ENCODE results near the gene MAPK8IP2.

MAPK8IP2 gene

DNA sequence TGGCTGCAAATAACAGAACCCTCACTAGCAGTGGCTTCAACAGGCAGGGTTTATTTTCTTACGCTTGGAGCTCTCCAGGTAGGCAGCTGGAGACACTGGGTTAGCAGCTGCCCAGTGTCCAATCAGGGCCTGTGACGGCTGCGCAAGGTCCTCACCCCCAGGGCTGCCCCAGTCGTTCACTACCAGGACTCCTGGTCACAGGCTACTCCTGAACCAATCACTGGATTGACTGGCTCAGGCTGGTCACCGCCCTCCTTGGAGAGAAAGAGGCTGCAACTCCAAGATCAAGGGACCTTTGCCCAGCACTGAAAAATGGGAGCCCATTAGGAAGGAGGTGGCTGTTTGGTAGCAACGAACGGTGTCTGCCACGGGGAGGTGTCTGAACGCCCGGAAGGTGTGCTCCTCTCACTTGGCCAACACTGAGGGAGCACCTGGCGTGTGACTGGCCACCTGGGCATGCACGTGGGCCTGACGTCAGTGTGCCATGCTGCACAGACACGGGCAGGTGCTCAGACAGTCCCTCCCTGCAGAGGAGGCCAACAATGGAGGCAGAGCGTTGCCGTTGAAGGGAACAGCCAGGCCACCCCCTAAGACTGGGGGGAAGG is 22.2 kb downstream of the MAPK8IP2 start:
- DNase-seq (ENCODE audit: insufficient read length) (no peak), FAIRE-seq (no peak)

DNA sequence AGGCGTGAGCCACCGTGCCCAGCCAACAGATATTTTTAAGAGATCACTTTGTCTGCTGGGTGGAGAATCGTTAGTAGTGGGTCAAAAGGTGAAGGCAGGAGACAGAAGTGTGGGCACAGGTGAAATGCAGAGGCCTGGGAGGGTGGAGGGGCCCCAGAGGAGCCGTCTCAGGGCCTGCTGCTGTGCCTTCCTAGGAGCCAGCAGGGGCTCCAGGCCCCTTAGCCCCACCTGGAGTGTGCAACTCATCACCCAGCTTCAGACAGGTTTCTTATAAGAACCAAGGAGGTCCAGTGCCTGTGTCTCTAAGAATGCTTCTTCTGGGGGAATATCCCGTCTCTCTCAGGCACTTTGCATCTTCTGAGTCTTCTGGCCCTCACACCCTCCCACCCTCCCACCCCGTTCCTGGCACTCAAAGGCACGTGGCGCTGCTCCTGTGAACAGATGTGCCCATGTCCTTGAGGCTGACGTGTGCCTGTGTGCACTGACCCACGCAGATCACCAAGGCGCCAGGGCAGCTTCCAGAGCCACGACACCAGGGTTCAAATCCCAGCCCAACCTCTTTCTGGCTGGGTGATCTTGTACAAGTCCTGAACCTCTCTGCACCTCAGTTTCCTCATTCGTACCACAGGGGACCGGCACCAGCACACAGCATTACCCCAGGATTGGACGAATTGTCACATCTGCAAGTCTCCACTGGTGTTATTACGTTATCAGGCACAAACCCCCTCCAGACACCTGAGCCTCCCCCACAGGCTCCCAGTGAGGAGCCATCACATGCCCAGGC is 23.9 kb downstream of the MAPK8IP2 start:
- DNase-seq (ENCODE audit: insufficient read length) (no peak), FAIRE-seq (no peak)
- TF ChIP-seq POLR2A (IDR thresholded peaks at IDR 0.05; ENCODE audit: low read depth, low read length) = no peak
- TF ChIP-seq TAF1 (IDR thresholded peaks at IDR 0.05; ENCODE audit: borderline replicate concordance, low read depth, low read length) = no peak
- TF ChIP-seq POLR2AphosphoS5 (IDR thresholded peaks at IDR 0.05; ENCODE audit: low read depth, low read length) = no peak

More for the DNA sequence above, 22.2 kb downstream of the MAPK8IP2 start:
- TF ChIP-seq POLR2A (IDR thresholded peaks at IDR 0.05; ENCODE audit: low read depth, low read length) (no peak), TAF1 (IDR thresholded peaks at IDR 0.05; ENCODE audit: borderline replicate concordance, low read depth, low read length) (no peak), POLR2AphosphoS5 (IDR thresholded peaks at IDR 0.05; ENCODE audit: low read depth, low read length) (no peak)

DNA sequence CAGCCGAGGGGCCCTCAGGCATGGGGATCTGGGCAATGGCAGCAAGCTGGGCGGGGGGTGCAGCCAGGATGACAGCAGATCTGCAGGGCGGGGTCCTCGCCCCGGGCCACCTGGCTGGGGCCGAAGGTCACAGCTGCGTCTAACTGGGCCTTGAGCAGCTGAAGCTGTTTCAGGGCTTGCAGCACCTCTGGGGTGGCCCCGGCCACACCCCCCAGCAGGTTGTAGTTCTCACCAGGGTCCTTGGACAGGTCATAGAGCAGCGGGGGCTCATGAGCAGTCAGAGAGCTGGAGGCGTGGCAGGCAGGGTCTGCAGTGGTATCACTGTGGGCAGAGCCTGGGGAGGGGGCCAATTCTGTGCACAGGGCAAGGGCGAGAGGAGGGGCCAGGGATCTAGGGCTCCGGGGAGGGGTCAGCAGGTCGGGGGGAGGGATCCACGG is 24.6 kb downstream of the MAPK8IP2 start:
- DNase-seq (ENCODE audit: insufficient read length) = no peak
- FAIRE-seq = no peak
- TF ChIP-seq POLR2AphosphoS5 (IDR thresholded peaks at IDR 0.05; ENCODE audit: low read depth, low read length) (no peak), POLR2A (IDR thresholded peaks at IDR 0.05; ENCODE audit: low read depth, low read length) (no peak), TAF1 (IDR thresholded peaks at IDR 0.05; ENCODE audit: borderline replicate concordance, low read depth, low read length) (no peak)

DNA sequence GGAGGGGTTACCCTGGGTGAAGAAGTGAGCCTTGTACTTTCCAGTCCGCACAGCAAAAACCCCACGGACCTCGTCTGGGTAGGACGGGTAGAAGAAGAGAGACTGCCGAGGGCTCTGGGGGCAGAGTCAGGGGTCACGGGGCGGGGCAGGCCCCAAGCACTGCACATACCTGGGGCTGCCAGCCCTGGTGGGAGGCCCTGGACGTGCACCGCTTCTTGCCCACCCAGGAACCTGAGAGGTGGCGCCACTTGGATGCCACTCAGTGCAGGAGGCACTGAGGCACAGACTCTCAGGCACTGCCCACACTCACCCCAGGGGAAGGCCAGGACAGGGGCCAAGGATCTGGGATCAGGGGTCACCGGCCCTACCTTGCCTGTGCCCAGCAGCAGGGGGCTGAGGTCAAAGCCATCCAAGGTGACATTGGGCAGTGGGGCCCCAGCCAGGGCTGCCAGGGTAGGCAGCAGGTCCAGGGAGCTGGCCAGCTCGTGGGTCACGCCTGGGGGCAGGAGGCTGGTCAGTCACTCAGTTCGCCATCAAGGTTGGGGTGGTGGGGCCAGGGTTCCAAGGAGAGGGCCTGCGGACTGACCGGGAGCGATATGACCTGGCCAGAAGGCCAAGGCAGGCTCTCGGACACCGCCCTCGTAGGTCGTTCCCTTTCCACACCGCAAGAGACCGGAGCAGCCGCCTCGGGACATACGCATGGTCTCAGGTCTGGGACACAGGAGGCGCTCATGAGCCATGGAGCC is 25.1 kb downstream of the MAPK8IP2 start:
- FAIRE-seq (no peak), DNase-seq (ENCODE audit: insufficient read length) (no peak)
- TF ChIP-seq TAF1 (IDR thresholded peaks at IDR 0.05; ENCODE audit: borderline replicate concordance, low read depth, low read length) (no peak), POLR2AphosphoS5 (IDR thresholded peaks at IDR 0.05; ENCODE audit: low read depth, low read length) (no peak), POLR2A (IDR thresholded peaks at IDR 0.05; ENCODE audit: low read depth, low read length) (no peak)

DNA sequence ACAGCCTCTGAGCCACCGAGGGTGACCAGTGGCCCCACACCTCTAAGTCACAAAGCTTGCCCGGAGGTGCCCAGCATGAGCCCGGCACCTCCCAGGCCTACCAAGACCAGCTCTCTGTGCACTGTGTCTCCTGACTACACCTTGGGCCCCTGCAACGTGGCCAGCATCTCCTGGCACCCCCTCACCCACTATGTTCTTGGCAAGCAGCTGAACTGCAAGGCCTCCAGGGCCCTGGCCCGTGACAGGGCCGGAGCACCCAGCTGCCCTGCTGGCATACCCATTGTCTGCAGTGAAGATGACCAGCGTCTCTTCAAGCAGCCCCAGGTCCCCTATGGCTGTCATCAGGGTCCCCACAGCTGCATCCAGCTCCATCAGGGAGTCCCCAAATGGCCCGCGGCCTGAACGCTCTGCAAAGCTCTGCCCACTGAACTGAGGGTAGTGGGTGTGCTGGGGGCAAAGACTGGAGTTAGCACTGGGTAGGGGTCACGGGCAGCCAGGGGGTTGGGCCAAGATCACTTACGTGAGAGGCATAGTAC is 25.8 kb downstream of the MAPK8IP2 start:
- no peak for FAIRE-seq
- no peak for DNase-seq (ENCODE audit: insufficient read length)
- TF ChIP-seq POLR2A (IDR thresholded peaks at IDR 0.05; ENCODE audit: low read depth, low read length) = no peak
- no peak for TF ChIP-seq TAF1 (IDR thresholded peaks at IDR 0.05; ENCODE audit: borderline replicate concordance, low read depth, low read length)
- no peak for TF ChIP-seq POLR2AphosphoS5 (IDR thresholded peaks at IDR 0.05; ENCODE audit: low read depth, low read length)

DNA sequence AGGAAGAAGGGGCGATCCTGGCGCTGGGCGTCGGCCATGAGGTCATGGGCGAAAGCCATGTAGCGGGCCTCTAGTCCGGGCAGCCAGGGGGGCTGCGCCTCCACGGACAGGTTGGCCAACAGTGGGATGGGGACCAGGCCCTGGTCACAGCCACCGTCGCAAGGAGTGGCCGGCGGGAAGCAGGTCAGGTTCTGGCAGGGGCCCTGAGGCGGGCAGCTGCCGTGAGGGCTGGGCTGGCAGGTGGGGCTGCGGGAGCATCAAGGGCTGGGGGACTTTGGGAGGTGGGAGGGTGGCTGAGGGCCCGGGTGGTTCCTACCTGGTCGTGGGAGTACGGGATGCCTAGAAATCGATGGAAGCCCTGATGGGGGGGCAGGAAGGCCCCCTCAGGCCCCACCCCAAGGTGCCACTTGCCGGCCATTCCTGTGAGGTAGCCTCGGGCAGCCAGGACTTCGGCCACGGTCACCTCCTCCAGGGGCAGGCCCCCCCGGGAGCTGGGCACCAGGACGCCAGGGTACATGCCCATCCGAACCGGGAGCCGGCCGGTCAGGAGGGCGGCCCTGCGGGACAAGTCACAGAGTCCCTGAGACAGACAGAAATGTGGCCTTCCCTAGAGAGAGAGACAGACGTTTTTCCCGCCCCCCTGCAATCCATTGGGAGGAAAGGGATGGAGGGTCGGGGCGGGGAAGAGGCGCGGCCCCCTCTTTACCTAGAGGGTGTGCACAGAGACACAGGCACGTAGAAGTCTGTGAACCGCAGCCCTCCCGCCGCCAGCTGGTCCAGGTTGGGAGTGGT is 26.5 kb downstream of the MAPK8IP2 start:
- no peak for FAIRE-seq
- TF ChIP-seq POLR2AphosphoS5 (IDR thresholded peaks at IDR 0.05; ENCODE audit: low read depth, low read length) = no peak
- TF ChIP-seq POLR2A (IDR thresholded peaks at IDR 0.05; ENCODE audit: low read depth, low read length) = no peak
- TF ChIP-seq TAF1 (IDR thresholded peaks at IDR 0.05; ENCODE audit: borderline replicate concordance, low read depth, low read length) = no peak
- DNase-seq (ENCODE audit: insufficient read length) = no peak

DNA sequence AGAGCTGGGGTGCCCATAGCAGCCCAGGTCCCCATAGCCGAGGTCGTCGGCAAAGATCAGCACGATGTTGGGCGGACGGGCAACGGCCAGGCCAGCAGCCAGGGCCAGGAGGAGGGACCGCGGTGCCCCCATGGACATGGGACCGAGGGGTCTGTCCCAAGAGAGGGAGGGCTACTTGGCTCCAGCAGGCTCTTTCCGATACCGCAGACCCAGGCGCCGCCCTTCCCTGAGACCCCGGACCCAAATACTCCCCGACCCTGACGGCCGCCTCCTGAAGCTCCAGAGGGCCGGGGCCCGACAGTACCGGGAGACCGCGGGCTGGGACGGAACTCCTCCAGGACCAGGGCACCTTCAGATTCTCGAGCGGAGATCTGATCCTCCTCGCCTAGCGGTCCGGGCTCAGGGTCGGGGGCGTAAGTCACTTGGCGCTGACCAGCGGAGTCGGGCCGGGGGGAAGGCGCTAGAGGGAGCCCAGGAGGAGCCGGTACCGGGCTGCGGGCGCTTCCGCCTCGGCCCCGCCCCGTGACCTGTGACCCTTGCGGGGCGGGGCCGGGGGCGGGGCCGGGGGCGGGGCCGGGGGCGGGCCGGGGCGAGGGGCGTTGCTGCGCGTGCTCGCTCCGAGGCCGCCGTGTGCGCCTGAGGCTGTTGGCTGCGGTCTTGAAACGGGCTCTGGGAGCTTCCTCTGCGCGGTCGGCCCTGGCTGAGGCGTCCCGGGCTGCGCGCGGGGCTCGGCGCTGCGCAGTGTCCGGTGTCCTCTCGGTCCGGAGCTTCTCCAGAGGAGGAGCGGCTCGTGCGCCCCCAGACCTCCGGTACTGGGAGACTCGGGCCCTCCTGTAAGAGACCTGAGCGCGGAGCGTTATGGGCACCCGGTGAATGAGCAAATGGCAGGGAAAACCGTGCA is 27.3 kb downstream of the MAPK8IP2 start, which contains the start of gene ARSA:
TSS of gene ARSA (minus strand) at position 511 of the 901 bp plus-strand sequence. CDS start at position 138, 373 bp downstream.
- TF ChIP-seq TAF1 (IDR thresholded peaks at IDR 0.05; ENCODE audit: borderline replicate concordance, low read depth, low read length) (no peak), POLR2A (IDR thresholded peaks at IDR 0.05; ENCODE audit: low read depth, low read length) (peak; percentile 66; the same call in 1 of the 2 replicates)
- DNase-seq (ENCODE audit: insufficient read length) (peak; percentile 70), FAIRE-seq (no peak)

DNA sequence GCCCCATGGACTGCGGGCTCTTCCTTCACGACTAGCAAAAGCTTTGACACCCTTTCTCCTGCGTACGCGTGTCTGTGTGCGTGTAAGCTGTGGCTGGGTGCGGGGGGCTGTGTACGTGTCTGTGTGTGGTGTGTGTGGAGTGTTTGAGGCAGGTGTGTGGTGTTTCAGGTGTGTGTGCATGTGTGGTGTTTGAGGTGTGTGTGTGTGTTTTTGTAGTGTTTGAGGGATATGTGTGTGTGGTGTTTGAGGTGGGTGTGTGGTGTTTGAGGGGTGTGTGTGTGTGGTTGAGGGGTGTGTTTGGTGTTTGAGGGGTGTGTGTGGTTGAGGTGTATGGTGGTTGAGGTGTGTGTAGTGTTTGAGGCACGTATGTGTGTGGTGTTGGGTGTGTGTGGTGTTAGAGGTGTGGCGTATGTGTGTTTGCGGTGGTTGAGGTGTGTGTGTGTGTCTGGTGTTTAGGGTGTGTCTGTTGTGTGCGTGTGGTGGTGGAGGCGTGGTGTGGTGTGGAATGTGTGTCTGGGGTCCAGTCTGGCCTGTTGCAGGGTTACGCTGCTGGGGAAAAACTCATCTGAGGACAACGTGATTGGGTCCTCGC is 28.0 kb downstream of the MAPK8IP2 start:
- peak; percentile 94 for FAIRE-seq
- no peak for DNase-seq (ENCODE audit: insufficient read length)
- TF ChIP-seq TAF1 (IDR thresholded peaks at IDR 0.05; ENCODE audit: borderline replicate concordance, low read depth, low read length) (no peak), POLR2A (IDR thresholded peaks at IDR 0.05; ENCODE audit: low read depth, low read length) (no peak), POLR2AphosphoS5 (IDR thresholded peaks at IDR 0.05; ENCODE audit: low read depth, low read length) (no peak)

DNA sequence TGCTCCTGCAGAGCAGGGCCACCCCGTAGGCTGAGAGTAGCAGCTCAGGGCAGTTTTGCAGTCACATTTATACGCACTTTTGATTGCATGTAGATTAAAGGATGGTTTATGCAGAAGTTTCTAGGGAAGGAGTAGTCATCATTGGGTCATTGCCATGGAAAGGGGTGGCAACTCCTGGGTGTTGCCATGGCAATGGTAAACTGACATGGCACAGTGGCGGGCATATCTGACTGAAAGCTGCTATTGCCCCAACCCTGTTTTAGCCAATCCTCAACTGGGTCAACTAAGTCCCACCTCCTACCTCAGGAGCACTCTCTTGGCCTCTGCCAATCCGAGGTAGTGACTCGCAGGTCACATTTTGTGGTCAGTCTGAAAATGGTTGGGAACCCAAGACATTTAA is 29.8 kb downstream of the MAPK8IP2 start:
- no peak for FAIRE-seq
- TF ChIP-seq POLR2AphosphoS5 (IDR thresholded peaks at IDR 0.05; ENCODE audit: low read depth, low read length) (no peak), TAF1 (IDR thresholded peaks at IDR 0.05; ENCODE audit: borderline replicate concordance, low read depth, low read length) (no peak), POLR2A (IDR thresholded peaks at IDR 0.05; ENCODE audit: low read depth, low read length) (no peak)
- no peak for DNase-seq (ENCODE audit: insufficient read length)
